ENCODE data around the gene KCTD13. TPM values are rescaled to one million over a fixed set of nuclear protein-coding genes. Genes with fewer than 3 reads are reported as not detected.

KCTD13 gene
- total RNA-seq, 2 donors from 2014 or later = 15.9 to 134 TPM

DNA sequence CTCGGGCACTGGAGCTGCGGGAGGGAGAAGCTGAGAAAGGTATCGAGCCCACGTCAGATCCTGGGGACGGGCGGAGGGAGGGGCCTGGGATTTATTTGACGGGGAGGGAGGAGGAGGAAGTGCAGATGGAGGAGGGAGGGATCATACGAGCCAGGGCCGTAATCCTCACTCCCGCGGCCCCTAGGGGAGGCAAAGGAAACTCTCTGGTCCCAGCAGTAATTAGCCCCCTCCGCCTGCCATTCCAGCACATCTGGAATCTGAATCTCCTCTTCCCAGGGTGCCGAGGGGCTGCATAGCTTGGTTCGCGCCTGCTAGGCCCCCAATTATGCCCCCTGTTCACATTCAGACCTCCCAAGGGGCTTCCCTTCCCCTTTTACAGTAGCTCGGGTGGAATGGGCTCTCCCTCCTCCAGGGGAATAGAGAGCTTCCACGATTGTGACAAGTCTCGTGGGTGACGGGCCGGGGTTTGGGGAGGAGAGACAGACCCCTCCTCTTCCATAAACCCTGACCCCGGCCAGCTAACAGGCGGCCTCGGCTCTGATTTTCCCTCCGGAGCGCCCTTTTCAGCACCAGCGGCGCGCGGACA is 26.4 kb downstream of the KCTD13 start, which contains the start of gene SEZ6L2:
Gene SEZ6L2, minus strand, starts transcription at position 35 of the 586 bp plus-strand sequence. CDS start 531 bp downstream, outside the sequence.
- DNase-seq (ENCODE audit: low spot score) = peak; percentile 82
- Histone ChIP-seq H3K36me3 (no peaks in the 10 kb centered on the region), H3K4me1 (replicated peaks) (peaks cover 3% of the 10 kb centered on the region), H3K4me3 (peak within 1 kb of the TSS; percentile 35 to 57), H3K27me3 (replicated peaks; ENCODE audit: insufficient read depth) (no peaks in the 10 kb centered on the region), H3K9me3 (no peaks in the 10 kb centered on the region), H3K27ac (peak within 1 kb of the TSS; percentile 73 to 77)
- intact Hi-C loops (cut with DNase I) = no loop called here
- TF ChIP-seq POLR2A (IDR thresholded peaks at IDR 0.05) (peak; percentile 21), POLR2AphosphoS5 (IDR thresholded peaks at IDR 0.05) (peak; percentile 27)
- TF ChIP-seq, protein P1, sequence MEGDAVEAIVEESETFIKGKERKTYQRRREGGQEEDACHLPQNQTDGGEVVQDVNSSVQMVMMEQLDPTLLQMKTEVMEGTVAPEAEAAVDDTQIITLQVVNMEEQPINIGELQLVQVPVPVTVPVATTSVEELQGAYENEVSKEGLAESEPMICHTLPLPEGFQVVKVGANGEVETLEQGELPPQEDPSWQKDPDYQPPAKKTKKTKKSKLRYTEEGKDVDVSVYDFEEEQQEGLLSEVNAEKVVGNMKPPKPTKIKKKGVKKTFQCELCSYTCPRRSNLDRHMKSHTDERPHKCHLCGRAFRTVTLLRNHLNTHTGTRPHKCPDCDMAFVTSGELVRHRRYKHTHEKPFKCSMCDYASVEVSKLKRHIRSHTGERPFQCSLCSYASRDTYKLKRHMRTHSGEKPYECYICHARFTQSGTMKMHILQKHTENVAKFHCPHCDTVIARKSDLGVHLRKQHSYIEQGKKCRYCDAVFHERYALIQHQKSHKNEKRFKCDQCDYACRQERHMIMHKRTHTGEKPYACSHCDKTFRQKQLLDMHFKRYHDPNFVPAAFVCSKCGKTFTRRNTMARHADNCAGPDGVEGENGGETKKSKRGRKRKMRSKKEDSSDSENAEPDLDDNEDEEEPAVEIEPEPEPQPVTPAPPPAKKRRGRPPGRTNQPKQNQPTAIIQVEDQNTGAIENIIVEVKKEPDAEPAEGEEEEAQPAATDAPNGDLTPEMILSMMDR (IDR thresholded peaks at IDR 0.05) = peak in 1 of 4 experiments; percentile 46
- 1% methylated on average over 29 of the region's 29 CpGs for WGBS

DNA sequence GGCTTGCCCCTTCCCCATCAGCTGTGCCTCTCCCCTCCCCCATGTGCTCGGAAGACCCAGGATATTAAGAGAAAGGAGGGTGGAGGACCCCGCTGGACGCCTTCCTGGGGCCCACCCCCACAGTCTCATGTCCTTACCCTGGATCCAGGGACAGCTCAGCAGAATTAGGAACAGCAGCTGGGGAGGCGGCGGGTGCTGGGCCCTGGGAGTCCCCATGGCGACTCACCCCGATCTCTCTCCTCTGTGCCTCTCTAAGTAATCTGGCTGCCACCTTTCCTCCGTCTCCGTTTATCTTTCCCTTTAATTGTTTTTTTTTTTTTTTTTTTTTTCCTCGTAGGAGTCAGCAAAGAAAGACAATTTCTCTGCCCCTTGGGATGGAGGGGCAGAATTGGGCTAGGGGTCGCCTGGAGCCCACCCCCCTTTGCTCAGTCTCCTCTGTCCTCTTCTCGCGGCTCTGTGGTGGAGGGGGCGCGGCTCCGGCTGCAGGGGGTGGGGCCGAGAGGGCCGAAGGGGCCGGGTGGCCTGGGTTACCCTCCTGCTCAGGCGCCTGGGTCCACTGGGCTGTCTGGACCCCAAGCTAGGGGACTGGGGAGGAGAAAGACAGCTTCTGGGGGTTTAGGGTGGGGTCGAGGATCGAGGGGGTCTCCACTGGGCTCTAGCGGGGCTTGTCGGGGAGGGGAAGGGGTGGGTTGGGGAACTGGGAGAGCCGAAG is 27.1 kb downstream of the KCTD13 start:
- intact Hi-C loops (cut with DNase I) = no loop called here
- peaks cover 3% of the 10 kb centered on the region for H3K4me1 ChIP-seq (replicated peaks)
- no peak for DNase-seq (ENCODE audit: low spot score)
- 1% methylated on average over 25 of the region's 25 CpGs for WGBS
- no peak for TF ChIP-seq POLR2A (IDR thresholded peaks at IDR 0.05)
- TF ChIP-seq, protein P1 (IDR thresholded peaks at IDR 0.05) = no peak
- peak overlapping the region; percentile 73 to 77 for H3K27ac ChIP-seq
- no peaks in the 10 kb centered on the region for H3K9me3 ChIP-seq
- H3K36me3 ChIP-seq = no peaks in the 10 kb centered on the region
- peak overlapping the region; percentile 35 to 57 for H3K4me3 ChIP-seq
- no peaks in the 10 kb centered on the region for H3K27me3 ChIP-seq (replicated peaks; ENCODE audit: insufficient read depth)

DNA sequence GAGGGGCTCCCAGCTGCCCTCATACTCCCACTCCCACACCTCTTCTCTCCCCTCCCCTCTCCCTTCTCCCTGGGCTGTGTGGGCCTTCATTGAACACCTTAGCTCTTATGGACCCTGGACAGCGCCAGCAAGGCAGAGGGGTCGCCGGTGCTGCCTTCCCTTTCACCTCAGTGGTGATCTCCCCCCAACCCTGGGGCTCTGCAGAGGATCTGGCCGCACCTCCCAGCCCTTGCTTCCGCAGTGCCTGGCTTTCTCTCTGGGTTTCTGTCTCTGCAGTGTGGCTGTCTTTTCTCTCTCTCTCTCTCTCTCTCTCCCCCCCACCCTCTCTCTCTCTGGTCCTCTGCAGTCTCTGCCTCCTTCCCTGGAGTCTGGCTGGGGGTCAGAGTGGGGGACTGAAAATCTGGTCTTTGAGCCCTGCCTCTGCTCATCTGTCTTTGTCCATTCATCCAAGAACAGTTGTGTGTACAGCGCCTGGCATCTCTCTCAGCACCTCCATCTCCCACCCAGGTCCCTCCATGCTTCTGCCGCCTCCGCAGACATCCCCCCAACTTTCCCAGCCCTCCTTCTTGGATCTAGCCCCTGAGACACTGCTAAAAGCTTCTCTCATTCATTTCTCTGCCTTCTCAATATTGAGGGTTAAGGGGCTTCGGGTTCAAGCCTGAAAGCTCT is 27.8 kb downstream of the KCTD13 start:
- WGBS = 13% methylated on average over 9 of the region's 9 CpGs
- DNase-seq (ENCODE audit: low spot score) = no peak
- no peaks in the 10 kb centered on the region for H3K9me3 ChIP-seq
- H3K27me3 ChIP-seq (replicated peaks; ENCODE audit: insufficient read depth) = no peaks in the 10 kb centered on the region
- intact Hi-C loops (cut with DNase I) = no loop called here
- no peaks in the 10 kb centered on the region for H3K36me3 ChIP-seq
- H3K4me1 ChIP-seq (replicated peaks) = peaks cover 3% of the 10 kb centered on the region
- TF ChIP-seq, protein P1 (IDR thresholded peaks at IDR 0.05) = no peak
- TF ChIP-seq POLR2A (IDR thresholded peaks at IDR 0.05) (no peak), POLR2AphosphoS5 (IDR thresholded peaks at IDR 0.05) (no peak)
- H3K27ac ChIP-seq = no peak overlapping the region
- H3K4me3 ChIP-seq = peak overlapping the region; percentile 35 to 57

DNA sequence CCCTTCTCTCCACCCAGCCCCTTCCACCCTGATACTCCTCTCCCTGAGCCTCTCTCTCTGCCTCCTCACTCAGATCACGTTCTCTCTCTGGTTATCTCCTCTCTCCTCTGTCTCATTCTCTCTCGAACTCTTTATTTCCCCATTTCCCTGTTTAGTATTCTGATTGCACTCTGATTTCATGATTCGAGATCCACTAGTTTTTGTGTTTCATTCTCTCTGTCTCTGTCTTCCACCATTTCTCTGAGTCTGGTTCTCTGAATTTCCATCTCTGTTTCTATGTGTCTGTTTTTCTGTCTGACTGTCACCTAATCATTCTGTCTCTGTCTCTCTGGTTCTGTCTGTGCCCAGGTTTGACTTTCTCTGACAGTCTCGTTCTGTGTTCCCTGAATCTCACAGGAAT is 28.7 kb downstream of the KCTD13 start:
- no peaks in the 10 kb centered on the region for H3K27me3 ChIP-seq (replicated peaks; ENCODE audit: insufficient read depth)
- 62% methylated on average over 4 of the region's 4 CpGs for WGBS
- TF ChIP-seq, protein P1 (IDR thresholded peaks at IDR 0.05) = no peak
- TF ChIP-seq POLR2AphosphoS5 (IDR thresholded peaks at IDR 0.05) (no peak), POLR2A (IDR thresholded peaks at IDR 0.05) (no peak)

More for the DNA sequence above, 28.7 kb downstream of the KCTD13 start:
- H3K4me3 ChIP-seq = no peak overlapping the region
- intact Hi-C loops (cut with DNase I) = no loop called here
- no peaks in the 10 kb centered on the region for H3K9me3 ChIP-seq
- DNase-seq (ENCODE audit: low spot score) = no peak
- no peaks in the 10 kb centered on the region for H3K36me3 ChIP-seq
- no peak overlapping the region for H3K27ac ChIP-seq
- peaks cover 3% of the 10 kb centered on the region for H3K4me1 ChIP-seq (replicated peaks)
